Activated naive CD4-positive, alpha-beta T cell treated with anti-CD3 and anti-CD28 coated beads for 36 hours (primary cell): Measurements from ENCODE around the gene IL17RA. TPM values are rescaled to one million over a fixed set of nuclear protein-coding genes. Genes with fewer than 3 reads are reported as not detected.

ENCODE experiments used
- CTCF ChIA-PET: fragments of 350-600 bp; sonication (Branson Sonifier 250); formaldehyde crosslinking; loops from one replicate; lab custom pipeline; 2021; ENCODE audit warnings: antibody characterized with exemption; lab: Charles Lee
- DNase-seq: peaks from one replicate; pipeline ENCODE4 v3.0.0-alpha.2; 2020
- H3K27ac Mint-ChIP-seq: one replicate; pipeline ENCODE4 v1.8.0; 2021; ENCODE audit warnings: mild to moderate bottlenecking, mixed read lengths
- H3K27me3 Mint-ChIP-seq: one replicate; pipeline ENCODE4 v1.8.0; 2021; ENCODE audit warnings: low read depth, mixed read lengths
- H3K36me3 Mint-ChIP-seq: one replicate; pipeline ENCODE4 v1.8.0; 2021; ENCODE audit warnings: low read depth, mixed read lengths
- H3K4me1 Mint-ChIP-seq: one replicate; pipeline ENCODE4 v1.8.0; 2021; ENCODE audit warnings: low read depth, mixed read lengths
- H3K4me3 Mint-ChIP-seq: one replicate; pipeline ENCODE4 v1.8.0; 2021; ENCODE audit warnings: mild to moderate bottlenecking, moderate library complexity, mixed read lengths
- H3K9me3 Mint-ChIP-seq: one replicate; pipeline ENCODE4 v1.8.0; 2021; ENCODE audit warnings: mixed read lengths
- intact Hi-C: fragments of 100-400 bp; cut with micrococcal nuclease; formaldehyde crosslinking; loops from one replicate; pipeline ENCODE4 v1.15.1; 2023
- total RNA-seq, 2 experiments: library from RNA; stranded (reverse); gene quantifications; one replicate each; pipeline ENCODE4 v1.2.3, GENCODE V29; 2021

Gene IL17RA
- total RNA-seq, 2 experiments from 2014 or later, result 10.2 to 10.7 TPM

DNA sequence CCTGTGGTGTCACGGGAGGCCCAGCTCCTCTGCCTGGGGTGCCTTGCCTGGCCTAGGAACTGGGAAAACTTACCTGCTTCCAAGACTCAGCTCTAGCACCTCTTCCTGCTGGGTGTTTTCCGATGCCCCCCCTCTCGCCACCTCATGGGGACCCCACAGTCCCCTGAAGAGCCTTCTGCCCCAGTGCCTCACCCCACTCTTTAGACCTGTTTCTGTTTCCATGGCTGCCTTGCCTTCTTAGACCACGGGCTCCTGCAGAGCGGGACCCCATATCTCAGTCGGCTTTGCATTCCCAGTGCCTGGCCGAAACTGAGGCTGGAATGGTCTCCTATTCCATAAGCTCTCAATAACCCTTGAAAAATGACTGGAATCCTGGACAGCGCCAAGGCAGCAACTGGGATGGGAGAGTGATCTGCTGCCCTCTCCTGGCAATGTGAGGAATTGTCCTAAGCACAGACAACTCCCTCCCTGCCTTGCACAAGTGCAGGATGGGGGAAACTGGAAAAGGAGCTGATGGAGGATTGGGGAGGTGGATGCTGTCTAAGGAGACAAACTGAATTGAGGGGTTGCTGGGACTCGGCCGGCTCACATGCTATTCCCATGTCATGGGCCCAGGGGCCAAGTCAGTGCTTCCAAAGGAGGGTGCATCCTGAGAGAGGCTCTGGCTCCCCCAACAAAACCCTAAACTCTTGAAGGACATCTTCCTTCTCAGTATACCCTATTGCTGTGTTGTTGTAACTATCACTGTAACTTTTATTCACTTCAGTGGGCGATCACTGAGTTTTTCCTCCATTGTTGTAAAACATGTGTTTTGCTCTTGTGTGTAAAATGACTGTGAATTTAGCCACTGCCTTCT, 26.6 kb upstream of the IL17RA start:
- H3K27ac Mint-ChIP-seq, result no peak overlapping the region
- H3K27me3 Mint-ChIP-seq, result no peaks in the 10 kb centered on the region
- no peaks in the 10 kb centered on the region for H3K9me3 Mint-ChIP-seq
- H3K4me3 Mint-ChIP-seq, result no peak overlapping the region
- H3K36me3 Mint-ChIP-seq, result no peaks in the 10 kb centered on the region
- H3K4me1 Mint-ChIP-seq, result peaks cover 5% of the 10 kb centered on the region
- CTCF ChIA-PET, result interaction anchor here (0.6 to 3.1 kb wide), 32 partner anchors 8 to 283 kb away, joined by 3 to 64 read pairs (median 4); no protein-coding TSS in a partner anchor
- intact Hi-C loops, result loop anchor here (1.0 to 10.0 kb wide), 2 partner anchors 141 to 283 kb away; no protein-coding TSS in a partner anchor
- DNase-seq, result peak; percentile 70

DNA sequence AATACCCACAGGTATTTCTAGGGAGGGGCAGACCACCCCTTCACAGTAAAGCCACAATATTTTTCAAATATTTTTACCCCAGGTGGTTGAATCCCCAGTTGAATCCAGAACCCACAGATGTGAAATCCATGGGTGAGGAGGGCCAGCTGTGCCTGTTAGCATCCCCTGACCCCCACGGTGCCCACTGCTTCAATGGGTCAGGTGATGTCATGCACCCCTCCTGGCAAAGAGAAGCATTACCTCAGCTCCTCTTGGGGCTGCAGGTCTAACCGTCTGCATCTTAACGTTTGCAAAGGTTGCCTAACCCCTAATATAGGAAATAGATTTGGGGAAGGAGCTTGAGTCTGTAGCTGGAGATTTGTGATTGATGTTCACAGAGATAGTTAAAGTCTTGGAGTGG, 24.7 kb upstream of the IL17RA start:
- Mint-ChIP-seq H3K4me1 (peaks cover 12% of the 10 kb centered on the region), H3K4me3 (no peak overlapping the region), H3K9me3 (no peaks in the 10 kb centered on the region), H3K27ac (no peak overlapping the region), H3K27me3 (no peaks in the 10 kb centered on the region), H3K36me3 (no peaks in the 10 kb centered on the region)
- CTCF ChIA-PET, result interaction anchor here (0.6 to 2.2 kb wide), 2 partner anchors 17 to 144 kb away, joined by 4 to 6 read pairs; no protein-coding TSS in a partner anchor
- DNase-seq, result no peak
- intact Hi-C loops, result no loop called here

DNA sequence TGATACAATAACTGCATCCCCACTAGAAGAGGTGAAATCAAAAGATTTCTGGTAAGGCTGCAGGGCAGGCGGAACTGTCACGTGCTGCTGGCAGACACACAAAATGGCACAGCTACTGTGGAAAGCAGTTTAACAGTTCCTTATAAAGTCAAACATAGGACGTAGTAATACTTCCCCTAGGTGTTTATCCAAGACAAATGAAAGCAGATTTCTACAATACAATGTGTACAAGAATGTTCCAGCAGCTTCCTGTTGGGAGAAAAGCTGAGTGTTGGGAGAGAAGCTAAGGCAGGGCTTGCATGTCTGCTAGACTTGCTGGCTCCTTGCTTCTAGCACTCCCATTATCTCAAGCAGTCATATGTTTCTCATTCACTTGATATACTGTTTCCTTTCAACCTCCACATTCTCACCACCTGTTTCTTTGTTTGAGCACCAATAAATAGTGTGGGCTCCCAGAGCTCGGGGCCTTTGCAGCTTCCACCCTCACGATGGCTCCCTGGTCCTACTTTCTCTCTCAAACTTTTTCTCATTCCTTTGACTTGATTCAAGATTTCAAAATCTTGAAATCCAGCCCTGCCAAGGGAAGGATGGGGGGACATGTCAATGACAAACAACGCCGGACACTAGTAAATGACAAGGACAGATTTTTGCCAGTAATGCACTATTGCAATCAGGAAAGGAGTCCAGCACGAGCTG, 21.2 kb upstream of the IL17RA start:
- Mint-ChIP-seq H3K27me3 (no peaks in the 10 kb centered on the region), H3K9me3 (no peaks in the 10 kb centered on the region), H3K27ac (no peak overlapping the region), H3K36me3 (no peaks in the 10 kb centered on the region), H3K4me1 (peaks cover 9% of the 10 kb centered on the region), H3K4me3 (no peak overlapping the region)
- CTCF ChIA-PET, result interaction anchor here (0.7 to 1.7 kb wide), 4 partner anchors 105 to 438 kb away, joined by 4 to 9 read pairs (median 4); no protein-coding TSS in a partner anchor
- intact Hi-C loops, result no loop called here
- peak; percentile 35 for DNase-seq

DNA sequence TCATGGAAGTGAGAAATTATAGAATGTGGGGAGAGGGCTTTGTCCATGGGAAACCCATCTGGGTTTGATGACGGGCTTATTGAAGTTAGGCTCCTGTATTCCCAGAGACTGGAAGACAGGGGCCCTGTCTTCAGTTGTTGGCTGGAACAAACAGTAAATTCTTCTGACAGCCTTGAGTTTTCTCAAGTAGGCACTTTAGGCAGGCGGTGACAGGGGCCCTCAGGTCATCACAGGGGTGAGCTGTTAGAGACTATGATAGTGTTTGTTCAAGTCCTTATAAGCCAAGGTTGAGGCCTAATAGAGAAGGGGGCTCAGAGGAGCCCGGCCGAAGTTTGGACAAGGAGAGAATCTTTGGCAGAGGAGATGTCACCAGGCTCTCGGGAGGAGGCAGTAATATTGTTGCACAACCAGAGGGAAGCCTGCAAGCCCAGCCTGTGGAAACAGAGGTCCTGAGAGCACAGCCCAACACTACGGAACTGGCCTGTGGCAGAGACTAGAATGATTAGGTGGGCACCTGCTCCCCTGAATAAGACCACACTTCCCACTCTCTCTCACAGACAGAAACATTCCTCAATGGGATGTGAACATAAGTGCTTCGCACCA, 20.2 kb upstream of the IL17RA start:
- H3K36me3 Mint-ChIP-seq, result no peaks in the 10 kb centered on the region
- no peak overlapping the region for H3K27ac Mint-ChIP-seq
- no peak for DNase-seq
- no peaks in the 10 kb centered on the region for H3K27me3 Mint-ChIP-seq
- no peaks in the 10 kb centered on the region for H3K9me3 Mint-ChIP-seq
- H3K4me1 Mint-ChIP-seq, result peaks cover 9% of the 10 kb centered on the region
- no peak overlapping the region for H3K4me3 Mint-ChIP-seq
- CTCF ChIA-PET, result interaction anchor here (0.6 to 0.7 kb wide), 2 partner anchors 8 to 104 kb away, joined by 4 to 5 read pairs; no protein-coding TSS in a partner anchor
- intact Hi-C loops, result no loop called here

DNA sequence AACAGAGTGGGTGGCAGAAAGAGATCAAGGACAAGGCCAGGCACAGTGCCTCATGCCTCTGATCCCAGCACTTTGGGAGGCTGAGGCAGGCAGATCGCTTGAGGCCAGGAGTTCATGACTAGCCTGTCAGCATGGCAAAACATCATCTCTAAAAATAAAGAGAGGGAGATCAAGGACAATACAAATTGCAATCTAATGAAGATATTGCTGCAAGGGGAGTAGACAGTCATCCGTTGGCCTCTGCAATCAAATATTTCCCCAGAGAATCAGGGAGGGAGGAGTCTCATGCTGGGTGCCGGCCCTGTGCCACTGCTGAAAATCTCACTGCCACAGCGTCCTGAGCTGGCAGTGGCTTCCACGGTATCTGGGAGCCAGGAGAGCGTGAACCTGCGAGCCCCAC, 19.4 kb upstream of the IL17RA start:
- H3K4me3 Mint-ChIP-seq, result no peak overlapping the region
- DNase-seq, result no peak
- intact Hi-C loops, result no loop called here
- H3K36me3 Mint-ChIP-seq, result no peaks in the 10 kb centered on the region
- no peak overlapping the region for H3K27ac Mint-ChIP-seq
- H3K27me3 Mint-ChIP-seq, result no peaks in the 10 kb centered on the region
- CTCF ChIA-PET, result interaction anchor here (0.6 kb wide), 1 partner anchor 134 kb away, joined by 3 read pairs; no protein-coding TSS in a partner anchor
- no peaks in the 10 kb centered on the region for H3K9me3 Mint-ChIP-seq
- peaks cover 9% of the 10 kb centered on the region for H3K4me1 Mint-ChIP-seq

DNA sequence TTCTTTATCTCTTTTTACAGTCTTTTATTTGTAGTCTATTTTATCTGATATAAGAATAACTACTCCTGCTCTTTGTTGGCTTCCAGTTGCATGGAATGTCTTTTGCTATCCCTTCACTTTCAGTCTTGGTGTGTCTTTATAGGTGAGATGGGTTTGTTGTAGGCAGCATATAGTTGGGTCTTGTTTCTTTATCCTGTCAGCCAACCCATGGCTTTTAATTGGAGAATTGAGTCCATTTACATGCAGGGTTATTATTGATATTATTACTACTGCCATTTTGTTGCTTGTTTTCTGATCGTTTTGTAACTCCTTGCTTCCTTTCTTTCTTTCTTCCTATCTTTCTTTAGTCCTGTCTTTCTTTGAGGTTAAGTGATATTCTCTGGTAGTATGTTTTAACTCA, 11.9 kb upstream of the IL17RA start:
- Mint-ChIP-seq H3K27ac (no peak overlapping the region), H3K4me3 (no peak overlapping the region), H3K27me3 (no peaks in the 10 kb centered on the region), H3K4me1 (peaks cover 20% of the 10 kb centered on the region), H3K36me3 (no peaks in the 10 kb centered on the region), H3K9me3 (no peaks in the 10 kb centered on the region)
- intact Hi-C loops, result no loop called here
- DNase-seq, result no peak
- CTCF ChIA-PET, result interaction anchor here (0.6 to 8.1 kb wide), 2 partner anchors 9 to 100 kb away, joined by 4 to 85 read pairs; no protein-coding TSS in a partner anchor

DNA sequence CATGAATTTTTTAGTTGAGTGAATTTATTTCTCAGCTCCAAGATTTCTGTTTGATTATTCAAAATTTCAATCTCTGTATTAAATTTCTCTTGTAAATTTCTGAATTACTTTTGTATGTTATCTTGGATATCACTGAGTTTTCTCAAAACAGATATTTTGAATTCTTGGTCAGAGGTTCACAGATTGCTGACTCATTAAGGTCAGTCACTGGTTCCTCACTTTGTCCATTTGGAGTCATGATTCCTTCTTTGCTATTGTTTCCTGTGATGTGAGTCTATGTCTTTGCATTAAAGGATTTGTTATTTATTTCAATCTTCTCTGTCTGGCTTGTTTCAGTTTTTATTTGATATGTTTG, 10.2 kb upstream of the IL17RA start:
- Mint-ChIP-seq H3K9me3 (no peaks in the 10 kb centered on the region), H3K27me3 (no peaks in the 10 kb centered on the region), H3K4me1 (peaks cover 20% of the 10 kb centered on the region), H3K27ac (no peak overlapping the region), H3K36me3 (no peaks in the 10 kb centered on the region), H3K4me3 (no peak overlapping the region)
- DNase-seq, result no peak
- intact Hi-C loops, result loop anchor here (1.0 kb wide), 4 partner anchors 85 to 427 kb away; partner anchors contain the start of genes CECR2 and HDHD5
- CTCF ChIA-PET, result interaction anchor here (0.9 to 8.1 kb wide), 18 partner anchors 9 to 427 kb away, joined by 3 to 85 read pairs (median 4); partner anchors contain the start of genes ADA2 and IL17RA

DNA sequence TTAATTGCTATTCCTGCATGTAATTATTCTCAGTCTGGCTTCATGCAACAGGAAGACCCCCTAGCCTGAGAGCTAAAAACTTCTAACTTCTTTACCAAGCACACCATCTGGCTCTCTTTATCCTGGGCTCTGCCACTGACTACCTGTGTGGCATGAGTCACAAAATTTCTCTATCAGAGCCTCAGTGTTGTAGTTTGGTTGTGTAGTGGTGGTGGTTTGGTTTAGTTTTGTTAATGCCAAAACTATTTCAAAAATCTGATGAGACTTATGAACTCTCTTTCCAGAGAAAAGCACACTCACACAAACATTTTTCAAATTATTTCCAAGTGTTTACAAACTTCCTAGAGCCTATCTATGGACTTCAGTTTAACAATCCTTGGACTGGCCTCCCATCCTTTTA, 7.5 kb upstream of the IL17RA start:
- no peaks in the 10 kb centered on the region for H3K9me3 Mint-ChIP-seq
- H3K4me1 Mint-ChIP-seq, result peaks cover 20% of the 10 kb centered on the region
- no peaks in the 10 kb centered on the region for H3K36me3 Mint-ChIP-seq
- no peak overlapping the region for H3K4me3 Mint-ChIP-seq
- no peak for DNase-seq
- no peaks in the 10 kb centered on the region for H3K27me3 Mint-ChIP-seq
- intact Hi-C loops, result no loop called here
- H3K27ac Mint-ChIP-seq, result no peak overlapping the region
- CTCF ChIA-PET, result interaction anchor here (2.5 to 8.1 kb wide), 2 partner anchors 95 to 424 kb away, joined by 8 to 85 read pairs; no protein-coding TSS in a partner anchor

DNA sequence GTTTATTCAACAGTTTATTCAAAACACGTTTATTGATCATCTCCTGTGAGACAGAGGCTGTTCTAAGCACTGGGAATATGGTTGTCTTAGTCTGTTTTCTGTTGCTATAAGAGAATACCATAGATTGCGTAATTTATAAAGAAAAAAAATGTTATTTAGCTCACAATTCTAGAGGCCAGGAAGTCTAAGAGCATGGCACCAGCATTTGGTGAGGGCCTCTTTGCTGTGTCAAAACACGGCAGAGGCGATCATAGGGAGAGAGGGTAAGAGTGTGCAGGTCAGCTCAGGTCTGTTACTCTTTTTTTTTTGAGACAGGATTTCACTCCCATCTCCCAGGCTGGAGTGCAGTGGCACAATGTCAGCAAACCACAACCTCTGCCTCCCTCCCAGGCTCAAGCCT, 5.2 kb upstream of the IL17RA start:
- no peak for DNase-seq
- Mint-ChIP-seq H3K27me3 (no peaks in the 10 kb centered on the region), H3K27ac (no peak overlapping the region), H3K9me3 (no peaks in the 10 kb centered on the region), H3K4me3 (no peak overlapping the region), H3K4me1 (peaks cover 25% of the 10 kb centered on the region), H3K36me3 (no peaks in the 10 kb centered on the region)
- CTCF ChIA-PET, result interaction anchor here (0.6 to 8.1 kb wide), 2 partner anchors 93 to 139 kb away, joined by 5 to 85 read pairs; no protein-coding TSS in a partner anchor
- intact Hi-C loops, result no loop called here

DNA sequence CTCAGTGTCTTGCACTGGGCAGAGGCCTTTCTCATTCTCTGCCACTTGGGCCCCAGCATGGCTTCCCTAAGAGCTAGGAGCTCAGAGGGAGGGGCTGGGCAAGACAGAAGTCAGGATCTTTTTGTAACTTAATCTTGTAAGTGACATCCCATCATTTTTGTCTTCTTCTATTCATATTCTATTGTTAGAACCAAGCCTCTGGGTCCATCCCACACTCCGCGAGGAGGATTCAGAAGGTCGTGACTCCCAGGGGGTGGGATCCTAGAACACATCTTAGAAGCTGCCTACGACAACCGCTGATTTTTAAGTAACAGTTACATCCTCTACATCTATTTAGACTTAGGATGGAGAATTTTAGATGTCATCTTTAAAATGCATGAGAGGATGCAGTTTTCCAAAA, 1.5 kb upstream of the IL17RA start:
- H3K27ac Mint-ChIP-seq, result no peak overlapping the region
- no peak for DNase-seq
- peak overlapping the region; percentile 50 for H3K4me3 Mint-ChIP-seq
- H3K27me3 Mint-ChIP-seq, result no peaks in the 10 kb centered on the region
- peaks cover 2% of the 10 kb centered on the region for H3K36me3 Mint-ChIP-seq
- CTCF ChIA-PET, result interaction anchor here (0.6 to 1.9 kb wide), 2 partner anchors 8 to 446 kb away, joined by 4 to 5 read pairs; no protein-coding TSS in a partner anchor
- peaks cover 29% of the 10 kb centered on the region for H3K4me1 Mint-ChIP-seq
- intact Hi-C loops, result loop anchor here (10.0 kb wide), 1 partner anchor 922 kb away; no protein-coding TSS in a partner anchor
- no peaks in the 10 kb centered on the region for H3K9me3 Mint-ChIP-seq

DNA sequence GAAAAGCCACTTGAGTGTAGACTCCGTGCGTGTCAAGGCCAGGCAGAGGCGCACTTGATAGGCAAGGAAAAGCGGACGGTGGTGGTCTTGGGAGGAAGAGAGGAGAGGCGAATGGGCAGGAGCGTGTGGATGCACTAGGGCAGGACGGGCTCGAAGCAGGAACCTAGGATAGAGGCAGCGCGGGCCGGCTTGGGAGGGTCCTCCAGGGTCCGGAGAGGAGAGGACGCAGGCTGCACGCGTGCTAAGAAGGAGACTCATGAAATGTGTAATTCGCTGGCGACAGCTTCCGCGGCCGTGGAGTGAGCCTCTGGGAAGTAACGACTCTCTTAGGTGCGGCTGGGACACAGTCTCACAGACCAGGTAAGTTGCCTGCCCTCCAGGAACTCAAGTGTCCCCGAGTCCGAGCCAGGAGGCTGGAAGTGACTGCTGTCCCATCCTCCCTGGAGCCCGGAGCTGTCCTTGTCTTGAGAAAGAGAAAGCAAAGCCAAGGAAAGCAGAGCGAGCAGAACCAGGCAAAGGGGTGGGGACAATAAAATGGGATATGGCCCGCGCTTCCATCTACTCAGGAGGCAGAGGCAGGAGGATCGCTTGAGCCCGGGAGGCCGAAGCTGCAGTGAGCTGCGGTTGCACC, 874 bp upstream of the IL17RA start:
- no peak for DNase-seq
- H3K36me3 Mint-ChIP-seq, result peaks cover 2% of the 10 kb centered on the region
- no peaks in the 10 kb centered on the region for H3K9me3 Mint-ChIP-seq
- H3K27me3 Mint-ChIP-seq, result no peaks in the 10 kb centered on the region
- H3K27ac Mint-ChIP-seq, result peak overlapping the region; percentile 85
- CTCF ChIA-PET, result interaction anchor here (1.9 kb wide), 1 partner anchor 9 kb away, joined by 4 read pairs; no protein-coding TSS in a partner anchor
- H3K4me3 Mint-ChIP-seq, result peak overlapping the region; percentile 84
- peaks cover 34% of the 10 kb centered on the region for H3K4me1 Mint-ChIP-seq
- intact Hi-C loops, result loop anchor here (1.0 to 10.0 kb wide), 4 partner anchors 15 to 921 kb away; partner anchors contain the start of genes BCL2L13 and HDHD5
